ENCODE measurements around the gene ZNF777. TPM values are rescaled to one million over a fixed set of nuclear protein-coding genes. Genes with fewer than 3 reads are reported as not detected.

The ZNF777 gene
- total and polyA plus RNA-seq, 9 of the 15 experiments (the other 6 are each of a cell fraction or from before 2014, with no cell fraction given), result 0.11 to 32.6 (median 9.0) TPM

DNA sequence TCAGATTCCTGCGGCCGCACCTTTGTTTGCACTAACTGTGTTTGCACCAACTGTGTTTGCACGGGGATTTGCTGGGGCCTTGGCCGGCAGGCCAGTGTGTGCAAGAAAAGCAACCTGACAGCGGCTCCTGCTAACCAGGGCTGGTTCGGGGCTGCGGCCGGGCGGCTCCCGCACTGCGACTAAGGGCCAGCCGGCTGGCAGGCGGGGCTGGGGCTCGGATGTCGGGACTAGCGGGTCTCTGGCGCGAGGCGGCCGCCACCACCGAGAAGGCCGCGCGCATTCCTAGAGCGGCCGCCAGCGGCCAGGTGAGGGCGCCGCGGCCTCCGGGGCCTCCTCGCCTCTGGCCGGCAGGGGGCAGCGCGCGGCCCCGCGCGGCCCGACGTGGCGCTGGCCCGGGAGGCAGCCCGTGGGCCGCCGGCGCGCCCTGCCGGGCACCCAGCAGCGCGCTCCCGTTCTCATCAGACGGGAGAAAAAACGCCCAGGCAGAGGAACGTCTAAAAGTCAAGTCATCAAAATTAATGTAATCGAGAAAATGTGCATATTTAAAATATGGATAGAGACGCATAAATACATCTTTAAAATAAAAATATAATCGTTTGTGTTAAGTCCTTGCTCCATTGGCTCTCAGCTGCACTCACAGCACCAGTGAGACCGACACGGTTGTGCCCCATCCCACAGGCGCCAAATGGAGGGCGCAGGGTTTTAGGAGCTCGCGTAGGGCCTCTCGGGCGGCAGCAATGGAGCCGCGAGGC lies 38.5 kb downstream of the ZNF777 start (continued):
- TF ChIP-seq HSF4 (CRISPR knock-in tag; IDR thresholded peaks at IDR 0.05; ENCODE audit: borderline replicate concordance) (no peak), PRMT5 (CRISPR knock-in tag; IDR thresholded peaks at IDR 0.05) (no peak), AFF1 (IDR thresholded peaks at IDR 0.05; ENCODE audit: low read depth in 1 of 2, partially characterized antibody in 2 of 2) (no peak), CXXC5 (CRISPR knock-in tag; IDR thresholded peaks at IDR 0.05) (peak; percentile 97), ZNF699 (CRISPR knock-in tag; IDR thresholded peaks at IDR 0.05; ENCODE audit: insufficient replicate concordance) (no peak), PCBP1 (IDR thresholded peaks at IDR 0.05; ENCODE audit: low read depth, low read length, poor library complexity, severe bottlenecking) (no peak), ZNF165 (CRISPR knock-in tag; IDR thresholded peaks at IDR 0.05; ENCODE audit: borderline replicate concordance) (no peak), NEUROD1 (IDR thresholded peaks at IDR 0.05; ENCODE audit: borderline replicate concordance, low read depth, low read length, partially characterized antibody) (peak; percentile 55), ZBTB17 (CRISPR knock-in tag; IDR thresholded peaks at IDR 0.05) (0 out of 2 replicates have a peak, but pooled peaks have one; percentile 44), CREM (IDR thresholded peaks at IDR 0.05; ENCODE audit: low read depth) (peak; percentile 62), SIN3A (IDR thresholded peaks at IDR 0.05; ENCODE audit: borderline replicate concordance in 2 of 2, control insufficient read depth in 1 of 2, low read depth in 2 of 2, low read length in 2 of 2) (no peak), MXI1 (IDR thresholded peaks at IDR 0.05; ENCODE audit: low read depth, low read length) (no peak), HNRNPUL1 (IDR thresholded peaks at IDR 0.05; ENCODE audit: low read length) (no peak)
- TF ChIP-seq, protein P1, sequence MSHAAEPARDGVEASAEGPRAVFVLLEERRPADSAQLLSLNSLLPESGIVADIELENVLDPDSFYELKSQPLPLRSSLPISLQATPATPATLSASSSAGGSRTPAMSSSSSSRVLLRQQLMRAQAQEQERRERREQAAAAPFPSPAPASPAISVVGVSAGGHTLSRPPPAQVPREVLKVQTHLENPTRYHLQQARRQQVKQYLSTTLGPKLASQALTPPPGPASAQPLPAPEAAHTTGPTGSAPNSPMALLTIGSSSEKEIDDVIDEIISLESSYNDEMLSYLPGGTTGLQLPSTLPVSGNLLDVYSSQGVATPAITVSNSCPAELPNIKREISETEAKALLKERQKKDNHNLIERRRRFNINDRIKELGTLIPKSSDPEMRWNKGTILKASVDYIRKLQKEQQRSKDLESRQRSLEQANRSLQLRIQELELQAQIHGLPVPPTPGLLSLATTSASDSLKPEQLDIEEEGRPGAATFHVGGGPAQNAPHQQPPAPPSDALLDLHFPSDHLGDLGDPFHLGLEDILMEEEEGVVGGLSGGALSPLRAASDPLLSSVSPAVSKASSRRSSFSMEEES (CRISPR knock-in tag; IDR thresholded peaks at IDR 0.05), result no peak
- TF ChIP-seq, protein P2, sequence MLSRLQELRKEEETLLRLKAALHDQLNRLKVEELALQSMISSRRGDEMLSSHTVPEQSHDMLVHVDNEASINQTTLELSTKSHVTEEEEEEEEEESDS (CRISPR knock-in tag; IDR thresholded peaks at IDR 0.05), result no peak
- TF ChIP-seq, protein P3, sequence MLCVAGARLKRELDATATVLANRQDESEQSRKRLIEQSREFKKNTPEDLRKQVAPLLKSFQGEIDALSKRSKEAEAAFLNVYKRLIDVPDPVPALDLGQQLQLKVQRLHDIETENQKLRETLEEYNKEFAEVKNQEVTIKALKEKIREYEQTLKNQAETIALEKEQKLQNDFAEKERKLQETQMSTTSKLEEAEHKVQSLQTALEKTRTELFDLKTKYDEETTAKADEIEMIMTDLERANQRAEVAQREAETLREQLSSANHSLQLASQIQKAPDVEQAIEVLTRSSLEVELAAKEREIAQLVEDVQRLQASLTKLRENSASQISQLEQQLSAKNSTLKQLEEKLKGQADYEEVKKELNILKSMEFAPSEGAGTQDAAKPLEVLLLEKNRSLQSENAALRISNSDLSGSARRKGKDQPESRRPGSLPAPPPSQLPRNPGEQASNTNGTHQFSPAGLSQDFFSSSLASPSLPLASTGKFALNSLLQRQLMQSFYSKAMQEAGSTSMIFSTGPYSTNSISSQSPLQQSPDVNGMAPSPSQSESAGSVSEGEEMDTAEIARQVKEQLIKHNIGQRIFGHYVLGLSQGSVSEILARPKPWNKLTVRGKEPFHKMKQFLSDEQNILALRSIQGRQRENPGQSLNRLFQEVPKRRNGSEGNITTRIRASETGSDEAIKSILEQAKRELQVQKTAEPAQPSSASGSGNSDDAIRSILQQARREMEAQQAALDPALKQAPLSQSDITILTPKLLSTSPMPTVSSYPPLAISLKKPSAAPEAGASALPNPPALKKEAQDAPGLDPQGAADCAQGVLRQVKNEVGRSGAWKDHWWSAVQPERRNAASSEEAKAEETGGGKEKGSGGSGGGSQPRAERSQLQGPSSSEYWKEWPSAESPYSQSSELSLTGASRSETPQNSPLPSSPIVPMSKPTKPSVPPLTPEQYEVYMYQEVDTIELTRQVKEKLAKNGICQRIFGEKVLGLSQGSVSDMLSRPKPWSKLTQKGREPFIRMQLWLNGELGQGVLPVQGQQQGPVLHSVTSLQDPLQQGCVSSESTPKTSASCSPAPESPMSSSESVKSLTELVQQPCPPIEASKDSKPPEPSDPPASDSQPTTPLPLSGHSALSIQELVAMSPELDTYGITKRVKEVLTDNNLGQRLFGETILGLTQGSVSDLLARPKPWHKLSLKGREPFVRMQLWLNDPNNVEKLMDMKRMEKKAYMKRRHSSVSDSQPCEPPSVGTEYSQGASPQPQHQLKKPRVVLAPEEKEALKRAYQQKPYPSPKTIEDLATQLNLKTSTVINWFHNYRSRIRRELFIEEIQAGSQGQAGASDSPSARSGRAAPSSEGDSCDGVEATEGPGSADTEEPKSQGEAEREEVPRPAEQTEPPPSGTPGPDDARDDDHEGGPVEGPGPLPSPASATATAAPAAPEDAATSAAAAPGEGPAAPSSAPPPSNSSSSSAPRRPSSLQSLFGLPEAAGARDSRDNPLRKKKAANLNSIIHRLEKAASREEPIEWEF (CRISPR knock-in tag; IDR thresholded peaks at IDR 0.05), result no peak

All from K562 (cell line).